ENCODE measurements around the gene PPP1R3G. TPM values are rescaled to one million over a fixed set of nuclear protein-coding genes. Genes with fewer than 3 reads are reported as not detected.

The PPP1R3G gene
- total RNA-seq, 4 donors from 2014 or later = 1.3 to 4.2 (median 2.5) TPM

DNA sequence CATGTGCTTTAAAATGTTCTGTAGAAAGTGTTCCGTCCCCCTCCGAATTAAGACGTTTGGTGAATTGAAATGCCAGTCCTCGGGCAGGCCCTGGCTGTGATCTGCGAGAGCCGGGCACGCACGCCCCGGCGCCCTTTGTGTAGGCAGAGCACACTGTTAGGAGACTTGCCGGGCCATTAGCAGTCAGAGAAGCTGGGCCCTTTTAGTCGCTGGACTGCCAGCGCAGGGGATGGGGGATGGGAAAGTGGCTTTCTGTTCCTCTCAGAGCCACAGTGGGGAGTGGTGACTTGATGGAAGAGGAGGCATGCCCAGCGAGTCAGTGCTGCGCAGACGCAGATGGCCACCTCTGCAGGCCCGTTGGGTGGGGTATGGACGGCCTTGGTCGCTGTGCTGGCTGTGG lies 2.2 kb downstream of the PPP1R3G start:
- TF ChIP-seq, protein P1, sequence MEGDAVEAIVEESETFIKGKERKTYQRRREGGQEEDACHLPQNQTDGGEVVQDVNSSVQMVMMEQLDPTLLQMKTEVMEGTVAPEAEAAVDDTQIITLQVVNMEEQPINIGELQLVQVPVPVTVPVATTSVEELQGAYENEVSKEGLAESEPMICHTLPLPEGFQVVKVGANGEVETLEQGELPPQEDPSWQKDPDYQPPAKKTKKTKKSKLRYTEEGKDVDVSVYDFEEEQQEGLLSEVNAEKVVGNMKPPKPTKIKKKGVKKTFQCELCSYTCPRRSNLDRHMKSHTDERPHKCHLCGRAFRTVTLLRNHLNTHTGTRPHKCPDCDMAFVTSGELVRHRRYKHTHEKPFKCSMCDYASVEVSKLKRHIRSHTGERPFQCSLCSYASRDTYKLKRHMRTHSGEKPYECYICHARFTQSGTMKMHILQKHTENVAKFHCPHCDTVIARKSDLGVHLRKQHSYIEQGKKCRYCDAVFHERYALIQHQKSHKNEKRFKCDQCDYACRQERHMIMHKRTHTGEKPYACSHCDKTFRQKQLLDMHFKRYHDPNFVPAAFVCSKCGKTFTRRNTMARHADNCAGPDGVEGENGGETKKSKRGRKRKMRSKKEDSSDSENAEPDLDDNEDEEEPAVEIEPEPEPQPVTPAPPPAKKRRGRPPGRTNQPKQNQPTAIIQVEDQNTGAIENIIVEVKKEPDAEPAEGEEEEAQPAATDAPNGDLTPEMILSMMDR (IDR thresholded peaks at IDR 0.05; ENCODE audit: low read depth) = no peak

DNA sequence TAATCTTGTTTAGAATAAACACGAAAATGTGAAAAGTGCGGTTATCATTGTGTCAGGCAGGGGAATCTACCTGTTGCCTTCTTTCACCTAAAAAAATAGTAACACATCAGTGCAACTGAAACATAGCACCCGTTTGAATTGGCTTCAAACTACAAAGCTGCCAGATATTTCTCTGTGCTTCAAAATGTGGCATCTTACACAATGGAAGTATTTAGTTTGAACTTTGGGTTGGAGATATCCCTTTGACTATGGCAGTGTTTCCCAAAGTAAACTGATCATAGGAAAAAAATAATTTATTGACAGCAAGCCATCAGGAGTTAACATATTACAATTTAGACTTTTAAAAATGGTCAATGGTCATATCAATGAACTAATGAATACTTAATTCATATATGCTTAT lies 3.6 kb downstream of the PPP1R3G start:
- TF ChIP-seq, protein P1 (IDR thresholded peaks at IDR 0.05; ENCODE audit: low read depth) = no peak

DNA sequence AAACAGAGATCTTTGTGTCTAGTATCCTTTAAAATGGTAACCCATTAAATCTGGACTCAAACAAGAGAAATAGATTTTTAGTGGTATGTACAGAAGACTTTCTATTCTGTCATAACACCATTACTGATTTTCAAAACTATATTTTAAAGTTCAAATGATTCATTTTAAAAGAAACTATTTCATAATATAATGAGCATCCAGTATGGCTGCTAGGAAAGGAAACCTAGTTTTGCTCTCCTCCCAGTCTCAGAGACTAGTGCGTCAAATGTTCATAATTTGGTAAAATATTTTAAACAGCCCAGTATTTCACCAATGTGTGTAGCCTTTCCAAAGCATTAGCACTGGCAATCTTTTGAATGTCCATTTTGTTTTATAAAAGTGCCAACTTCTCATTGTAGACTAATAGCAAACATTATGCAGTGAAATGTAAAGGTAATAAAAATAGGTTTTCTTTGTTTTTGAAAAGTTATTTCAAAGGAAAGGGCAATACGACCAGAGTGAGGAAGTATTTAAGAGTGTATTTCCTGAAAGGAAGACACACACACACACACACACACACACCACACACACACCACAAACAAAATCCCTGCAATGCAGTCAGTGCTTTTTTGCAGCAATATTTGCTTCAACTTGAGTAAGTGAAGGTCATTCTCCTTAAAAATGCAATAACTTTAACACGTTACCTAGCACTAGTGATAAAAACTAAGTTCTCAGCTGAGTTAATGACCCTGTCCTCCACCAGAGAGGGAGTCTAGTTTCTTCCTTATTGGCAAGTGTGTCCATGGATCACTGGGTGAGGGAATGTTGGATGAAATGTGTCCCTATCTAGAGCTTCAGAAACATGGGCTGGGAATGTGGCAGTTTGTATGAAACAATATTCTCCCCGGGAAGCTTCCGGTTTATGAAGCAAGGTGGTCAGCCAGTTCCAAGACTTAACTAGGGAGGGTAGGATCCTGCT lies 4.6 kb downstream of the PPP1R3G start:
- TF ChIP-seq, protein P1 (IDR thresholded peaks at IDR 0.05; ENCODE audit: low read depth) = no peak

DNA sequence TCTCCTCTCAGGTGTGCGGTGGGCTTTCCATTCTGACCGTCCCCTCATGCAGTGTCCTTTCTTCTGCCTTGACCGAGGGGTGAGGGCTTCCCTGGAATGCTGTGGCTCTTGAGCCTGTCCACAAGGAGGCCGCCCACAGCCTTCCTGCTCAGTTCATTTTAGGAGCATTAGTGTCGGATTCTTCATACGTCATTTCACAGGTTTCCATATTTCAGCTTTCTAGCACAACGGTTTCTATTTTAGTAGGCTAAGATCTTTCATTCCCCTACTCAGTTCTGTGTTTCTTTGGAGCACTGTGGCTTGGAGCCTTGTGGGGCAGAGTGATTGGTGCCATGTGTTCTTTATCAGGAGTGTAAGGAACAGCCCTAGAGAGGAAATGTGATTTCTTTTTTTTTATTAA lies 5.5 kb downstream of the PPP1R3G start:
- TF ChIP-seq, protein P1 (IDR thresholded peaks at IDR 0.05; ENCODE audit: low read depth) = no peak

DNA sequence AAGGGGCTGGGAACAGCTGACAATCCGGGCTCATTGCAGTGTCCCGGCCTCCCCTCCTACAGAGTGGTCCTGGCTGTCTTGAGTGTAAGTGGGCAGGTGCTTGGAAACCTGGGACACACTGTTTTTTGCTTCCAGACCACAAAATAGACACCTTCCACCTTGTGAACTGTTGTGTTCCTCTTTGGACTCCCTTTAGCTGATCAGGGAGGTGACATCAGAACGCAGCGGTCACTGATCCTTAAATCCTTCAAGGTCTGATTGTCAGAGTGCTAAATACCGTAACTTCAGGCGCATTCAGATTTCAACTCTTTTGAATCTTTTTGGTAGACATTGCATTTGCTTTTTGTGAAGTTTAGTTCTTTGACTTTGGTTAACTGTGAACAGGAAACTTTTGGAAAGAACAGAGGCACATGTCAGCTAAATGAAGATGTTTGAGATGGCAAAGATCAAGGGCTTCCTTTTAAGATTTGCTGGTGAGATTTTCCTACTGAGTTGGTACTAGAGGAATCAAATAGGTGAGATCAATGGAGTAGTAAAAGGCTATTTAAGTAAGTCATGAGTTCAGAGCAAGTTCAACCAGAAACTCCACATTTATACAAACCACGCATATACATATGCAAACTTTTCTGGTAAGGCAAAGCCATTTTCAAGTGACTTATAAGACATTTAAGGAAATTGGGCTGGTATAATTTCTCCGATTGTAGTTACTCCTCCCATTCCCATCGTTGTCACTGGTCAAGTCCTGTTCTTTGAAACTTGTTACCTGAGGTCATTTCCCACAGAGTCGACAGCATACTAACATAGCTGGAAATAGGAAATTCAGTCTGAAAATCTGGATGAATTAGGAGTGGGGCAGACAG lies 6.3 kb downstream of the PPP1R3G start:
- TF ChIP-seq, protein P1 (IDR thresholded peaks at IDR 0.05; ENCODE audit: low read depth) = no peak

DNA sequence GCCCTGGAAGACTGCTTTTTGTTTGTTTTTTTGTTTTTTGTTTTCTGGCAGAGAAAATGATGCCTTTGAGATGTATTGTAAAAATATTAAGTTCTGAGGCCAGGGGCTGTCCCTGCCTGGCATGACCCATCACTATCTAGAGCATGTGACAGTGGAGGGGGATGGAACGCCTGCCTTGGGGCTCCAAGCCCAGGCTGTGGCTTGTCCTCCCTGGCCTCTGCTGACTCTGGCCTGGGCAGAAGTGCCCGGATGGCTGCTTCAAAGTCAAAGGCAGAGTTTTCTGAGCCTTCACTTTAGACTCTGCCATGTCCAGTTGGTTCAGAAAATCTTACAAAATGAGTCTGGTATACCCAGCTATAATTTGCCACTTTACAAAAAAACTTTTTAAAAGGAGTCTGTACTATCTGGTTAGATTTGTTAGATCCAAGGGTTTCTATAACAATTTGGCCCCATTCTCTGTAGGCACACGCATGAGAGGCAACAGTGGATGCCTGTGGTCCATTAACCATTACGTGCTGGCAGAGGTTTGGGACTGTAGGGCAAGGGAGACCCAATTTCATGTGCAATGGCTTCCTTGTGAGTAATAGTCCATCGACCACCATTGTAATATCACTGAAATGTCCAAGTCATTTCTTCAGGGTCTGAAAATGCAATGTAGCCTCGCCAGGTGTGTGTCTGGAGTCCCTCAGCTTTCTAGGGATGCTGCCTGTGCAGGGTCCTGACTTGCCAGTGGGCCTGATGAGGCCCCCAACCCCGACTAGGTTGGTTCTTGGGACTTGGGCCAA lies 8.3 kb downstream of the PPP1R3G start:
- TF ChIP-seq, protein P1 (IDR thresholded peaks at IDR 0.05; ENCODE audit: low read depth) = no peak

All from subcutaneous adipose tissue (tissue), 4 donors.